Mesendoderm (in vitro differentiated cells): ENCODE measurements around the gene HDAC11.

ENCODE experiments used
- DNase-seq: peaks from one replicate; pipeline ENCODE4 v3.0.0; 2013
- H2AK5ac ChIP-seq: 2 replicates; pipeline ENCODE4 v1.6.1; 2013; ENCODE audit warnings: low read length, inconsistent platforms
- H2BK120ac ChIP-seq: 2 replicates; pipeline ENCODE4 v1.6.1; 2013; ENCODE audit warnings: low read depth, mild to moderate bottlenecking, low read length, moderate library complexity, mixed read lengths
- H2BK15ac ChIP-seq: replicated peaks from 2 replicates; pipeline ENCODE4 v1.6.1; 2013; ENCODE audit warnings: low read depth, mild to moderate bottlenecking, moderate library complexity
- H2BK5ac ChIP-seq: 2 replicates; pipeline ENCODE4 v1.6.1; 2013; ENCODE audit warnings: low read length, inconsistent platforms
- H3K18ac ChIP-seq: 2 replicates; pipeline ENCODE4 v1.6.1; 2013; ENCODE audit warnings: mild to moderate bottlenecking, low read length, mixed read lengths
- H3K23ac ChIP-seq: one replicate; pipeline ENCODE4 v1.6.1; 2013; ENCODE audit warnings: low read length
- H3K27ac ChIP-seq: 2 replicates; pipeline ENCODE4 v1.5.1; 2013; ENCODE audit warnings: low read depth, mild to moderate bottlenecking, inconsistent platforms, low read length, moderate library complexity
- H3K27me3 ChIP-seq: 2 replicates; pipeline ENCODE4 v1.6.1; 2013; ENCODE audit warnings: low read length, control low read depth, mild to moderate bottlenecking, inconsistent platforms; ENCODE audit not compliant: insufficient read depth, poor library complexity
- H3K36me3 ChIP-seq: 2 replicates; pipeline ENCODE4 v1.6.1; 2013; ENCODE audit warnings: low read length, inconsistent platforms; ENCODE audit not compliant: control insufficient read depth, insufficient read depth
- H3K4ac ChIP-seq: one replicate; pipeline ENCODE4 v1.6.1; 2013; ENCODE audit warnings: low read depth, mild to moderate bottlenecking, low read length, moderate library complexity
- H3K4me1 ChIP-seq: 2 replicates; pipeline ENCODE4 v1.6.1; 2013; ENCODE audit warnings: low read depth, low read length, inconsistent platforms; ENCODE audit not compliant: control insufficient read depth
- H3K4me2 ChIP-seq: 2 replicates; pipeline ENCODE4 v1.6.1; 2013; ENCODE audit warnings: low read length
- H3K4me3 ChIP-seq: 2 replicates; pipeline ENCODE4 v1.5.1; 2013; ENCODE audit warnings: mild to moderate bottlenecking, low read length
- H3K56ac ChIP-seq: one replicate; pipeline ENCODE4 v1.6.1; 2013; ENCODE audit warnings: low read length
- H3K79me1 ChIP-seq: 2 replicates; pipeline ENCODE4 v1.6.1; 2013; ENCODE audit warnings: low read length, inconsistent platforms
- H3K79me2 ChIP-seq: 2 replicates; pipeline ENCODE4 v1.6.1; 2013; ENCODE audit warnings: mild to moderate bottlenecking, low read length; ENCODE audit not compliant: control insufficient read depth, insufficient read depth
- H3K9ac ChIP-seq: 2 replicates; pipeline ENCODE4 v1.6.1; 2013; ENCODE audit warnings: low read length, inconsistent platforms
- H4K5ac ChIP-seq: one replicate; pipeline ENCODE4 v1.6.1; 2013; ENCODE audit warnings: low read length
- H4K8ac ChIP-seq: one replicate; pipeline ENCODE4 v1.6.1; 2013; ENCODE audit warnings: low read depth, mild to moderate bottlenecking, control low read depth, low read length, moderate library complexity
- WGBS: extraction: QIAGEN DNeasy Blood & Tissue Kit; methylation state at CpG from one replicate; pipeline ENCODE4 v1.1.7; 2013; ENCODE audit warnings: low lambda C conversion rate, missing lambda C conversion rate; ENCODE audit not compliant: insufficient coverage; ENCODE audit errors: extremely low coverage; 5-methylcytosine and 5-hydroxymethylcytosine counted together

HDAC11 gene

DNA sequence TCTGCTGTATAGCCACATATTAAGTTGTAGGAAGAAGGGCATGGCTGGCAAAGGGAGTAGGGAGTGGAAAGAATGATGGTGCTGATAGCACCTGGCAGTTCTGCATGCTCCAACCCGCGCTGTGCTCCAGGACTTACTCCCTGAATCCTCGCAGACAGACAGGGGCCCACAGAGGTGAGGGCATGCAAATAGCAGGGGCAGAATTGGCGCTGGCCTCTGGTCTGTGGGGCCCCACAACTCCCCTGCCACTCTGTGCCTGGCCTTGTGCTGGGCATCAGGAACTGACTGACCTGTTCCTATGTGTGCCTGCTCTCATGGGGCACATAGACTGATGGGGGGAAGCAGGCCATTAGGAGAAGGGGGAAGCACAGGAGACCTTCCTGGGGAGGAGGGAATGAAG, 20.9 kb downstream of the HDAC11 start:
- Histone ChIP-seq H3K56ac (no peak overlapping the region), H3K23ac (no peak overlapping the region), H3K9ac (no peak overlapping the region), H3K18ac (no peak overlapping the region), H2AK5ac (no peak overlapping the region), H3K36me3 (no peaks in the 10 kb centered on the region), H3K27ac (no peak overlapping the region), H2BK120ac (no peak overlapping the region), H3K4me3 (no peak overlapping the region), H3K4me1 (peaks cover 2% of the 10 kb centered on the region), H3K4me2 (no peak overlapping the region), H4K5ac (no peak overlapping the region), H3K79me2 (no peaks in the 10 kb centered on the region), H3K27me3 (no peaks in the 10 kb centered on the region), H2BK5ac (no peak overlapping the region), H4K8ac (no peak overlapping the region), H3K4ac (no peak overlapping the region), H3K79me1 (no peaks in the 10 kb centered on the region), H2BK15ac (no peak overlapping the region)
- no CpG with 5 or more reads among the region's 4 CpGs for WGBS
- DNase-seq, result no peak

DNA sequence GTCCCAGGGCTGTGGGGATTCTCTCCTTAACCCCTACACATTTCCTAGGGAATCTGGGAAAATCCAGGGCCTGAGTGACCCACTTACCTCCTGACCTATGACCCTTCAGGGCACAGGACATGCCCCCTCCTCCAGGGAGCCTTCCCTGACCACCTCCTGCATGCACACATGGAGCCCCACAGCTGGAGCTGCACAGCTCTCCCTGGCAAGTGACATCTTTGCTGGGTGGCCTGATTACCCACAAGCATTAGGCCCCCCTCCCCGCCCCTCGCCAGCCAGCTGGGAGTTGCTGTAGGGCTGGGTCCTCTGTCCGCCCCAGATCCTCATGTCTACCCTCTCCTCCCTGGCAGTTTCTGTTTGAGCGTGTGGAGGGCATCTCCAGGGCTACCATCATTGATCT, 21.4 kb downstream of the HDAC11 start:
- Histone ChIP-seq H3K79me2 (no peaks in the 10 kb centered on the region), H3K23ac (no peak overlapping the region), H4K5ac (no peak overlapping the region), H3K4me1 (peaks cover under 1% of the 10 kb centered on the region), H2BK5ac (no peak overlapping the region), H2BK15ac (no peak overlapping the region), H3K9ac (no peak overlapping the region), H3K56ac (no peak overlapping the region), H3K27me3 (no peaks in the 10 kb centered on the region), H3K4me3 (no peak overlapping the region), H3K36me3 (no peaks in the 10 kb centered on the region), H3K79me1 (no peaks in the 10 kb centered on the region), H3K4me2 (no peak overlapping the region), H3K18ac (no peak overlapping the region), H3K27ac (no peak overlapping the region), H2BK120ac (no peak overlapping the region), H2AK5ac (no peak overlapping the region), H4K8ac (no peak overlapping the region), H3K4ac (no peak overlapping the region)
- no CpG with 5 or more reads among the region's 4 CpGs for WGBS
- DNase-seq, result no peak

DNA sequence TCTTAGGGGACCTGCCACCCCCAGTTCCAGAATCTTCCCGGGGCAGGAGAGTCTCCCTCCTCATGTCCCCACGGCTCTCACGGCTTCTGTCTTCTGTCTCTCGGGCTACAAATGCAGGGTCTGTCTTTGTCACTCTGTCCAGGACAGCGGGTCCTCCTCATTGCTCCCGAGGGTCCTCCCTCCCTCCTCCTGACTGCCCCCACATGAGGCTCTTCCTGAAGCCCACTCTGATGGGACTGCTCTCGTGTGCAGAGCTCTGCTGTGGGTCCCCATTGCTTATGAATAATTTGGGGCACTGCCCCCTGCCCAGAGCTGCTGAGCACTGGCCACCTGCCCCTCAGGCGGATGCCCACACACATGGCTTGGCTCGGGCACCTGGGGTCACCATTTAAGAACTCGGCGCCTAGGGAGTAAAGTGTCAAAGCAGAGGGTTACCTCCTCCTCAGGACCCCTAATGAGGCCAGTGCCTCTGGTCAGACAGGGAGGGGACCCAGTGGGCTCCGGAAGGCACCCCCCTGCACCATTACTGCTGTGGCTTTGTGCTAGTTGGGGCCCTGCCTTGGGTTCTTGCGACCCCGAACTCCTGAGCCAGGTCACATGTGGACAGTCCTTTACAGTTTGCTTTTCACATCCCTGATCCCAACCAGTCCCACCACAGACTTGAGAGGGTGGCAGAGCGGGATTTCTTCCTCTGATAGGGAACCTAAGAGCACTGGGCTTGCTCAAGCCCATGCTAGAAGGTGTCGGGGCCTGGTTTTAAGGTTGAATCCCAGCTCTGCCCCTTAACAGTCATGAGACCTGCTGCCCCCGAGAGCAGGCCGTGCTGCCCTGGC, 22.1 kb downstream of the HDAC11 start:
- H2AK5ac ChIP-seq, result no peak overlapping the region
- H3K23ac ChIP-seq, result no peak overlapping the region
- no peak for DNase-seq
- no peak overlapping the region for H3K27ac ChIP-seq
- no peak overlapping the region for H3K4me2 ChIP-seq
- H3K36me3 ChIP-seq, result no peaks in the 10 kb centered on the region
- H4K8ac ChIP-seq, result no peak overlapping the region
- no CpG with 5 or more reads among the region's 18 CpGs for WGBS
- no peaks in the 10 kb centered on the region for H3K27me3 ChIP-seq
- no peak overlapping the region for H3K18ac ChIP-seq
- no peak overlapping the region for H2BK5ac ChIP-seq
- H3K4me3 ChIP-seq, result no peak overlapping the region
- H3K9ac ChIP-seq, result no peak overlapping the region
- no peaks in the 10 kb centered on the region for H3K79me2 ChIP-seq
- H3K56ac ChIP-seq, result no peak overlapping the region
- no peaks in the 10 kb centered on the region for H3K4me1 ChIP-seq
- no peaks in the 10 kb centered on the region for H3K79me1 ChIP-seq
- H3K4ac ChIP-seq, result no peak overlapping the region
- H2BK120ac ChIP-seq, result no peak overlapping the region
- H2BK15ac ChIP-seq, result no peak overlapping the region
- H4K5ac ChIP-seq, result no peak overlapping the region

DNA sequence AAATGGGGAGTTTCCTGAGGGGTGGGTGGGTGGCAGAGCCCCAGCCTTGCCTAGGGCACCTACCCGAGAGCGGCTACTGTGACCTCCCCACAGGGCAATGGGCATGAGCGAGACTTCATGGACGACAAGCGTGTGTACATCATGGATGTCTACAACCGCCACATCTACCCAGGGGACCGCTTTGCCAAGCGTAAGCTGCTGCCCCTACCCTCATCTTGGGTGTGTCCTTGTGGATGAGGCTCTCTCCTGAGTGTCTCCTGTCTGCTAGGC, 22.6 kb downstream of the HDAC11 start:
- H3K27ac ChIP-seq, result no peak overlapping the region
- no peak overlapping the region for H3K4me3 ChIP-seq
- no peak overlapping the region for H2BK15ac ChIP-seq
- H3K27me3 ChIP-seq, result no peaks in the 10 kb centered on the region
- no peak overlapping the region for H3K4ac ChIP-seq
- no CpG with 5 or more reads among the region's 8 CpGs for WGBS
- H3K4me1 ChIP-seq, result no peaks in the 10 kb centered on the region
- H2AK5ac ChIP-seq, result no peak overlapping the region
- no peak overlapping the region for H3K23ac ChIP-seq
- no peak overlapping the region for H3K56ac ChIP-seq
- no peak overlapping the region for H2BK5ac ChIP-seq
- no peaks in the 10 kb centered on the region for H3K79me1 ChIP-seq
- DNase-seq, result no peak
- H3K18ac ChIP-seq, result no peak overlapping the region
- no peak overlapping the region for H4K5ac ChIP-seq
- H3K9ac ChIP-seq, result no peak overlapping the region
- H4K8ac ChIP-seq, result no peak overlapping the region
- H2BK120ac ChIP-seq, result no peak overlapping the region
- H3K79me2 ChIP-seq, result no peaks in the 10 kb centered on the region
- H3K4me2 ChIP-seq, result no peak overlapping the region
- H3K36me3 ChIP-seq, result no peaks in the 10 kb centered on the region

DNA sequence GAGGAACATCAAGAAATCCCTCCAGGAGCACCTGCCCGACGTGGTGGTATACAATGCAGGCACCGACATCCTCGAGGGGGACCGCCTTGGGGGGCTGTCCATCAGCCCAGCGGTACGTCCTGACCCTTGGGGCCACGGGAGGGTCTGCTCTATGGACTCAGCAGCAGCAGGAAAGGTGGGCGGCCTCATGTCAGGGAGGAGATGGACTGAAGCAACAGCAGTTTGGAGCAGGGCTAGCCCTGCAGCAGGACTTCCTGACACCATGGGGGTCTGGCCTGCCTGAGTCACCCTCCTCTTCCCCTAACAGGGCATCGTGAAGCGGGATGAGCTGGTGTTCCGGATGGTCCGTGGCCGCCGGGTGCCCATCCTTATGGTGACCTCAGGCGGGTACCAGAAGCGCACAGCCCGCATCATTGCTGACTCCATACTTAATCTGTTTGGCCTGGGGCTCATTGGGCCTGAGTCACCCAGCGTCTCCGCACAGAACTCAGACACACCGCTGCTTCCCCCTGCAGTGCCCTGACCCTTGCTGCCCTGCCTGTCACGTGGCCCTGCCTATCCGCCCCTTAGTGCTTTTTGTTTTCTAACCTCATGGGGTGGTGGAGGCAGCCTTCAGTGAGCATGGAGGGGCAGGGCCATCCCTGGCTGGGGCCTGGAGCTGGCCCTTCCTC, 24.2 kb downstream of the HDAC11 start:
- Histone ChIP-seq H3K4me2 (no peak overlapping the region), H2AK5ac (no peak overlapping the region), H4K5ac (no peak overlapping the region), H3K36me3 (no peaks in the 10 kb centered on the region), H4K8ac (no peak overlapping the region), H3K27ac (no peak overlapping the region), H3K79me2 (no peaks in the 10 kb centered on the region), H3K56ac (no peak overlapping the region), H3K23ac (no peak overlapping the region), H2BK15ac (no peak overlapping the region), H2BK5ac (no peak overlapping the region), H3K4me3 (no peak overlapping the region), H3K18ac (no peak overlapping the region), H3K9ac (no peak overlapping the region), H3K27me3 (no peaks in the 10 kb centered on the region), H2BK120ac (no peak overlapping the region), H3K4ac (no peak overlapping the region), H3K4me1 (no peaks in the 10 kb centered on the region), H3K79me1 (no peaks in the 10 kb centered on the region)
- DNase-seq, result no peak
- WGBS, result no CpG with 5 or more reads among the region's 23 CpGs
